Gastrocnemius medialis (tissue), 4 donors: Measurements from ENCODE around the gene LDLRAD4. TPM values are rescaled to one million over a fixed set of nuclear protein-coding genes. Genes with fewer than 3 reads are reported as not detected.

Source experiments
- ATAC-seq, 2 donors: fragments of 150-250 bp; one replicate each; pipeline ENCODE4 v1.9.1; 2016
- DNase-seq, 2 donors: peaks; one replicate each; pipeline ENCODE4 v3.0.0-alpha.2; 2019
- H3K27ac ChIP-seq, 4 donors: fragments of 200-600 bp; sonication (generic); 1 replicate in 1 of 4; 2 replicates in 3 of 4; pipeline ENCODE4 v1.5.1; 2016 to 2018; ENCODE audit warnings: mild to moderate bottlenecking in 2 of 4, moderate library complexity in 1 of 4
- H3K27me3 ChIP-seq, 3 donors: fragments of 200-600 bp; sonication (generic) in 2 of 3; 1 replicate in 1 of 3; 2 replicates in 2 of 3; pipeline versions ENCODE4 v1.5.1 to v1.6.0; 2016 to 2019; ENCODE audit warnings: mild to moderate bottlenecking in 1 of 3, moderate library complexity in 1 of 3
- H3K36me3 ChIP-seq, 2 donors: fragments of 200-600 bp; sonication (generic) in 1 of 2; one replicate each; pipeline ENCODE4 v1.5.1; 2017 to 2018
- H3K4me1 ChIP-seq, 2 donors: fragments of 200-600 bp; sonication (generic) in 1 of 2; one replicate each; pipeline ENCODE4 v1.5.1; 2016 to 2017; ENCODE audit warnings: mild to moderate bottlenecking in 2 of 2
- H3K4me3 ChIP-seq, 4 donors: fragments of 200-600 bp; sonication (generic) in 3 of 4; 1 replicate in 1 of 4; 2 replicates in 3 of 4; pipeline ENCODE4 v1.5.1; 2016 to 2019; ENCODE audit warnings: mild to moderate bottlenecking in 2 of 4
- H3K9me3 ChIP-seq, 3 donors: fragments of 200-600 bp; sonication (generic) in 2 of 3; 1 replicate in 1 of 3; 2 replicates in 2 of 3; pipeline ENCODE4 v1.5.1; 2016 to 2019
- POLR2A ChIP-seq, 2 donors: fragments of 450-650 bp; IDR thresholded peaks; one replicate each; pipeline ENCODE4 v1.6.1; 2017; ENCODE audit warnings: antibody characterized with exemption in 2 of 2, mild to moderate bottlenecking in 2 of 2, moderate library complexity in 2 of 2
- in situ Hi-C, 4 donors: fragments of 200-750 bp; cut with MboI; loops; one replicate each; pipeline versions ENCODE4 v1.15.0 to v1.8.0; 2017; ENCODE audit warnings: low sequenced_read_pairs in 4 of 4
- intact Hi-C: fragments of 100-400 bp; cut with DNase I; formaldehyde crosslinking; loops from one replicate; pipeline ENCODE4 v1.15.1; 2023; ENCODE audit warnings: low total_unique reads
- total RNA-seq, 4 donors: library from RNA; depleted of rRNA; stranded (reverse); fragments of >200 nt; gene quantifications; one replicate each; pipeline versions ENCODE4 v1.1.0 to v1.2.3, GENCODE V29; 2016
- TF ChIP-seq, protein P1 (sequence below), 5 experiments: fragments of 450-650 bp in 3 of 5; fragments of 200-600 bp in 2 of 5; sonication (generic) in 2 of 5; IDR thresholded peaks in 4 of 5; conservative IDR thresholded peaks in 1 of 5; 1 replicate in 4 of 5; 2 replicates in 1 of 5; pipeline ENCODE4 v1.5.1; 2016 to 2019; ENCODE audit warnings: antibody characterized with exemption in 5 of 5, mild to moderate bottlenecking in 3 of 5, moderate library complexity in 3 of 5

The LDLRAD4 gene
- total RNA-seq, 4 donors from 2014 or later, result 3.9 to 11.1 (median 6.5) TPM

DNA sequence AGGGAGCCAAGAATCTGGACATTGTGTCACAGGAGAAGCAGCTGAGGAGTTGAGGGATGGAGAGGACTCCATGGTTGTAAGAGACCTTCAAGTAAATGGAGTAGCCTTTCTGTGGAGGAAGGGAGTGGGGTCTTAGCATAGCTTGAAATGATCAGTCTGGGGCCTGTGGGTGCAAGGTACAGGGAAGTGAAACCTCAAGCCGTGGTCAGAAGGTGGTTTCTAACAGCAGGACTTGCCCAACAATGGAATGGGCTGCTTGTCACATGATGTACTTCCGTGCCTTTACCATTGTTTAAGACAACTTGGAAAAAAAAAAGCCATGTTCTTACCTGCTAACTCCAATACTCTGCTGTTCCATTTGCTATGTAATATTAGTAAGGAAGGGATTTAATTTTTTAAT lies 140.7 kb downstream of the LDLRAD4 start:
- no peaks in the 10 kb centered on the region for H3K4me1 ChIP-seq
- H3K36me3 ChIP-seq, result no peaks in the 10 kb centered on the region
- H3K4me3 ChIP-seq, result no peak overlapping the region
- H3K27me3 ChIP-seq, result no peaks in the 10 kb centered on the region
- H3K9me3 ChIP-seq, result no peaks in the 10 kb centered on the region
- DNase-seq (no peak), ATAC-seq (no peak)
- no peak for TF ChIP-seq POLR2A (IDR thresholded peaks at IDR 0.05)
- TF ChIP-seq, protein P1, sequence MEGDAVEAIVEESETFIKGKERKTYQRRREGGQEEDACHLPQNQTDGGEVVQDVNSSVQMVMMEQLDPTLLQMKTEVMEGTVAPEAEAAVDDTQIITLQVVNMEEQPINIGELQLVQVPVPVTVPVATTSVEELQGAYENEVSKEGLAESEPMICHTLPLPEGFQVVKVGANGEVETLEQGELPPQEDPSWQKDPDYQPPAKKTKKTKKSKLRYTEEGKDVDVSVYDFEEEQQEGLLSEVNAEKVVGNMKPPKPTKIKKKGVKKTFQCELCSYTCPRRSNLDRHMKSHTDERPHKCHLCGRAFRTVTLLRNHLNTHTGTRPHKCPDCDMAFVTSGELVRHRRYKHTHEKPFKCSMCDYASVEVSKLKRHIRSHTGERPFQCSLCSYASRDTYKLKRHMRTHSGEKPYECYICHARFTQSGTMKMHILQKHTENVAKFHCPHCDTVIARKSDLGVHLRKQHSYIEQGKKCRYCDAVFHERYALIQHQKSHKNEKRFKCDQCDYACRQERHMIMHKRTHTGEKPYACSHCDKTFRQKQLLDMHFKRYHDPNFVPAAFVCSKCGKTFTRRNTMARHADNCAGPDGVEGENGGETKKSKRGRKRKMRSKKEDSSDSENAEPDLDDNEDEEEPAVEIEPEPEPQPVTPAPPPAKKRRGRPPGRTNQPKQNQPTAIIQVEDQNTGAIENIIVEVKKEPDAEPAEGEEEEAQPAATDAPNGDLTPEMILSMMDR (IDR thresholded peaks at IDR 0.05 in 4 of 5, conservative IDR thresholded peaks at IDR 0.05 in 1 of 5), result no peak
- no peak overlapping the region for H3K27ac ChIP-seq
- in situ Hi-C loops, result loop anchor here in 1 of 4 donors (25.0 kb wide), 1 partner anchor 103 kb away; no protein-coding TSS in a partner anchor
- intact Hi-C loops, result no loop called here

DNA sequence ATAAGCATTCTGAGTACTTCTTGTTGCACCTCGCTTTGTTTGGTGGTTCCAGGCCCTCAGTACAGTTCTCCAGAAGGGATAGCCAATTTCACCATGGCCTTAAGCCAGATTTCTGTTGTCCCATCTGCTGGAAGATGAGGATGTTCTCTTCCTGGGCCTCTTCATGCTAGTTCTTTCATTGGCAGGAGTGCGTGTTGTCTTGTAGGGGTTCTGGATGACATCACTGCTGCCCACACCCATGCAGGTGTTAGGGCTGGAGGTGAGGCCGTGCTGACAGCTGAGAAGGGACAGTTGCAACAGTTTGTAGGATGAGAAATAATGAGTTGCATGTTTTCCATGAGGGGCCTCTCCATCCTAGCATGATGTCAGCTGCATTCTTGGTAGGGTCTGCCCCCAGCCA lies 142.9 kb downstream of the LDLRAD4 start:
- H3K9me3 ChIP-seq, result no peaks in the 10 kb centered on the region
- no peak overlapping the region for H3K4me3 ChIP-seq
- H3K27ac ChIP-seq, result no peak overlapping the region
- ATAC-seq (no peak), DNase-seq (no peak)
- in situ Hi-C loops, result loop anchor here in 1 of 4 donors (25.0 kb wide), 1 partner anchor 101 kb away; no protein-coding TSS in a partner anchor
- no peaks in the 10 kb centered on the region for H3K27me3 ChIP-seq
- TF ChIP-seq POLR2A (IDR thresholded peaks at IDR 0.05), result no peak
- TF ChIP-seq, protein P1 (IDR thresholded peaks at IDR 0.05 in 4 of 5, conservative IDR thresholded peaks at IDR 0.05 in 1 of 5), result no peak
- H3K4me1 ChIP-seq, result no peaks in the 10 kb centered on the region
- intact Hi-C loops, result no loop called here
- H3K36me3 ChIP-seq, result no peaks in the 10 kb centered on the region

DNA sequence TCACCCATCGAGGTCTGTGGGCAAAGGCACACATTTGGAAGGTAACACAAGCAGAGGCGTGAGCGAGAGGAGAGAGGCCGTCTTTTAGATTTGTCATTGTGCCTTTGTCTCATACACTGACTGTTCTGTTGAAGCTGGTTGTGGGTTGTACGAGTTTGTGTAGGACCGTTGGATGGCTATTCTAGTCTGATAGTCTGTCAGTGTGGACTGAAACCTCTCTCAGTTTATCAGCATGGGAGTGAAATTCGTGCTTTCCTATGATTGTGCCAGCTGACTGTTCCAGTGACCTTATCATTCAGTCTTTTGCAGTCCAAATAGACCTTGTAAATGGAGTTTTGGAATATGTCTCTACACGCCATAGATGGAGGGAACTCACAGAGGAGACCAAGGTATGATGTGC lies 143.5 kb downstream of the LDLRAD4 start:
- no peak for TF ChIP-seq POLR2A (IDR thresholded peaks at IDR 0.05)
- TF ChIP-seq, protein P1 (IDR thresholded peaks at IDR 0.05 in 4 of 5, conservative IDR thresholded peaks at IDR 0.05 in 1 of 5), result no peak
- Histone ChIP-seq H3K9me3 (no peaks in the 10 kb centered on the region), H3K27me3 (no peaks in the 10 kb centered on the region), H3K4me3 (no peak overlapping the region), H3K36me3 (no peaks in the 10 kb centered on the region), H3K4me1 (no peaks in the 10 kb centered on the region), H3K27ac (no peak overlapping the region)
- intact Hi-C loops, result no loop called here
- ATAC-seq (no peak), DNase-seq (no peak)
- in situ Hi-C loops, result loop anchor here in 1 of 4 donors (25.0 kb wide), 1 partner anchor 100 kb away; no protein-coding TSS in a partner anchor

DNA sequence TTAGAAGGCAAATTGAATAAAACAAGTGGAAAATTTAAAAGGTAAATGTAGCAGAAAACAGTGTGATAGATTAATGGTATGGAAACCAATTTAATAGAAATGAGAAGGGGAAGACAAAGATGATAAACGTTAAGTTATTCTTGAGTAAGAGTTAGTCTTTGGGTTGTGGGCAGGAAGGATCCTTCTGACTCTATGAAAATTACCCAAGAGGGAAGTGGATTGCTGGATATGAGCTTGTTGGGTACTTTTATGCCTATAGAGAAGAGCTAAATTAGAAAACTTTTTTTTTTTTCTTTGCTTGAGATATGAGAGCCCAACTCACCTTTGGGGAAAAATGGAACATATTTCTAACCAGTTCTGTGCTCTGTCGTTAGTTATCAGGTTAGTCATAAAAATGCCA lies 144.0 kb downstream of the LDLRAD4 start:
- no peak overlapping the region for H3K4me3 ChIP-seq
- H3K36me3 ChIP-seq, result no peaks in the 10 kb centered on the region
- H3K27ac ChIP-seq, result no peak overlapping the region
- TF ChIP-seq, protein P1 (IDR thresholded peaks at IDR 0.05 in 4 of 5, conservative IDR thresholded peaks at IDR 0.05 in 1 of 5), result no peak
- no peak for TF ChIP-seq POLR2A (IDR thresholded peaks at IDR 0.05)
- ATAC-seq, result no peak
- in situ Hi-C loops (loop anchor here in 1 of 4 donors (25.0 kb wide), 1 partner anchor 100 kb away; no protein-coding TSS in a partner anchor), intact Hi-C loops (no loop called here)
- H3K4me1 ChIP-seq, result no peaks in the 10 kb centered on the region
- H3K27me3 ChIP-seq, result no peaks in the 10 kb centered on the region
- no peaks in the 10 kb centered on the region for H3K9me3 ChIP-seq
- DNase-seq, result no peak

DNA sequence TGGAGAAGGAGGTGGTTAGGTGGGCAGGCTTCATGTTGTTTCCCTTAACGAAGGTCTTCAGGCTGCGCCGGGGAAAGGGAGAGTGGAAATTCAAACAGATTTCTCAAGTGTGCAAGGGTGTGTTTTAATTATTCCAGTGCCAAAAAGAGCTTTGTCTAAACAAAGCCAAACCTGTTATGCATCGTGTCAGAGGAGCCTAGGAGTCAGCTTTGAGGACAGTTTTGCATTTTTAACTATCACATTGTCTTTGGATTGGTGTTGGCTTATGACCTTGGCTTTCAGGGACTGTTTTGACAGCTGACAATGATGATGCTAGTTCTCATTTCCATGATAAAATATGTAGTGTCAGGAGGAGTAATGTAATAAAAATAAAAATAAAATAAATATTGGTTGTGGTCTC lies 144.8 kb downstream of the LDLRAD4 start:
- Histone ChIP-seq H3K9me3 (no peaks in the 10 kb centered on the region), H3K4me1 (no peaks in the 10 kb centered on the region), H3K27me3 (no peaks in the 10 kb centered on the region), H3K4me3 (no peak overlapping the region), H3K27ac (no peak overlapping the region), H3K36me3 (no peaks in the 10 kb centered on the region)
- no peak for DNase-seq
- ATAC-seq, result no peak
- intact Hi-C loops, result no loop called here
- in situ Hi-C loops, result loop anchor here in 1 of 4 donors (25.0 kb wide), 1 partner anchor 99 kb away; no protein-coding TSS in a partner anchor
- TF ChIP-seq, protein P1 (IDR thresholded peaks at IDR 0.05 in 4 of 5, conservative IDR thresholded peaks at IDR 0.05 in 1 of 5), result no peak
- TF ChIP-seq POLR2A (IDR thresholded peaks at IDR 0.05), result no peak
